Neural crest cell (in vitro differentiated cells): ENCODE measurements around the gene HPGD. TPM values are rescaled to one million over a fixed set of nuclear protein-coding genes. Genes with fewer than 3 reads are reported as not detected.
"Not testable (repeated sequence)": the region's sequence is repeated elsewhere in the genome, so short reads cannot be mapped to it uniquely, and the experiment has no call there.

ENCODE experiments used
- DNase-seq: peaks from one replicate; pipeline ENCODE4 v3.0.0; 2021; ENCODE audit warnings: low read depth, mixed read lengths, low spot score
- H3K27ac Mint-ChIP-seq: one replicate; pipeline ENCODE4 v1.8.0; 2021; ENCODE audit warnings: mild to moderate bottlenecking, mixed read lengths; ENCODE audit not compliant: unreplicated experiment
- H3K27me3 Mint-ChIP-seq: 2 replicates; pipeline ENCODE4 v1.8.0; 2021; ENCODE audit warnings: low read depth, mild to moderate bottlenecking, mixed read lengths
- H3K36me3 Mint-ChIP-seq: 2 replicates; pipeline ENCODE4 v1.8.0; 2021; ENCODE audit warnings: low read depth, mild to moderate bottlenecking, mixed read lengths
- H3K4me1 Mint-ChIP-seq: 2 replicates; pipeline ENCODE4 v1.8.0; 2021; ENCODE audit warnings: mixed read lengths
- H3K4me3 Mint-ChIP-seq: one replicate; pipeline ENCODE4 v1.8.0; 2021; ENCODE audit warnings: mild to moderate bottlenecking, mixed read lengths
- H3K9me3 Mint-ChIP-seq: 2 replicates; pipeline ENCODE4 v1.8.0; 2021; ENCODE audit warnings: mixed read lengths
- total RNA-seq: library from RNA; stranded (reverse); gene quantifications from 2 replicates; pipeline ENCODE4 v1.2.1, GENCODE V29; 2021
- TF ChIP-seq, protein P1 (sequence below): fragments of 200-600 bp; sonication (generic); conservative IDR thresholded peaks from 2 replicates; pipeline ENCODE4 v1.5.0; 2021; ENCODE audit warnings: antibody characterized with exemption, mild to moderate bottlenecking

HPGD gene
- total RNA-seq, 1 donor from 2014 or later, result not detected

DNA sequence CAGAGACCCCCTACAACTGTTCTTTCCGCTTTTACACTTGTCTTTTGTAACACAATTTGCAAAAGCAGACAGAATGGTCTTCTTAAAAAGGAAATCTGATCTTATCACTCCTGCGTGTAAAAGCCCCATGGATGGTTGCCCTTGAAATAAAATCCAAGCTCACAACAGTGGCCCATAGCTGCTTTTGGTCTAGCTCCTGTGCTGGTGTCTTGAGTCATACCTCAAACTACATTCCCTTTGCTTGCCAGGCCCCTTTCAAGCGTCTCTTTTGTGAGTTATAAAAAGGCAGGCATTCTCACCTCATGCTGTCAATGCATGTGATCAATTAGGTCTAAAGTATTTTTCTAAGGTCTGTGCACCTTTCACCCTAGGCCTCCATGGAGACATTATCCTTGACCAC is 27.6 kb downstream of the HPGD start:
- no peaks in the 10 kb centered on the region for H3K27me3 Mint-ChIP-seq
- no peak for DNase-seq
- TF ChIP-seq, protein P1, sequence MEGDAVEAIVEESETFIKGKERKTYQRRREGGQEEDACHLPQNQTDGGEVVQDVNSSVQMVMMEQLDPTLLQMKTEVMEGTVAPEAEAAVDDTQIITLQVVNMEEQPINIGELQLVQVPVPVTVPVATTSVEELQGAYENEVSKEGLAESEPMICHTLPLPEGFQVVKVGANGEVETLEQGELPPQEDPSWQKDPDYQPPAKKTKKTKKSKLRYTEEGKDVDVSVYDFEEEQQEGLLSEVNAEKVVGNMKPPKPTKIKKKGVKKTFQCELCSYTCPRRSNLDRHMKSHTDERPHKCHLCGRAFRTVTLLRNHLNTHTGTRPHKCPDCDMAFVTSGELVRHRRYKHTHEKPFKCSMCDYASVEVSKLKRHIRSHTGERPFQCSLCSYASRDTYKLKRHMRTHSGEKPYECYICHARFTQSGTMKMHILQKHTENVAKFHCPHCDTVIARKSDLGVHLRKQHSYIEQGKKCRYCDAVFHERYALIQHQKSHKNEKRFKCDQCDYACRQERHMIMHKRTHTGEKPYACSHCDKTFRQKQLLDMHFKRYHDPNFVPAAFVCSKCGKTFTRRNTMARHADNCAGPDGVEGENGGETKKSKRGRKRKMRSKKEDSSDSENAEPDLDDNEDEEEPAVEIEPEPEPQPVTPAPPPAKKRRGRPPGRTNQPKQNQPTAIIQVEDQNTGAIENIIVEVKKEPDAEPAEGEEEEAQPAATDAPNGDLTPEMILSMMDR, result no peak
- no peaks in the 10 kb centered on the region for H3K9me3 Mint-ChIP-seq
- H3K36me3 Mint-ChIP-seq, result no peaks in the 10 kb centered on the region
- no peak overlapping the region for H3K27ac Mint-ChIP-seq
- H3K4me1 Mint-ChIP-seq, result peaks cover 3% of the 10 kb centered on the region
- no peak overlapping the region for H3K4me3 Mint-ChIP-seq

DNA sequence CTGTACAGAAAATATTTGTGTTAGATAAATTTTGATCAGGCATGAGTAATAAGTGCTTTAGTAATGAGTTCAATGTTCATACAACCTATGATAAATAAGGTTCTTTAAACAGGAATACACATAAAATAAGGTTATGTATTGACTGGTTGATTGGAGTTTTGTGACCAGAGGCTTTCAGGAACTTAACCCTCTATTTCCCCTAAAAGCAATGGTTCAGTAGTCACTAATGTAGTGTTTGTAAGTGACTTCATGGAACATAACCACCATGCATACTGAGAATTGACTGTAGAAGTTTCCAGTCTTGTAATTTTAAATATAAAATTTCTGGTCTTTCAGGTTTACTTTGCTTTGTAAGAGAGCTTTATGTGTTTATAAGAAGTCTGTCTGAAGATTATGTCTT is 28.1 kb downstream of the HPGD start:
- Mint-ChIP-seq H3K27me3 (no peaks in the 10 kb centered on the region), H3K36me3 (no peaks in the 10 kb centered on the region), H3K4me1 (peaks cover 3% of the 10 kb centered on the region), H3K27ac (no peak overlapping the region), H3K4me3 (no peak overlapping the region), H3K9me3 (no peaks in the 10 kb centered on the region)
- TF ChIP-seq, protein P1, result no peak
- DNase-seq, result no peak

DNA sequence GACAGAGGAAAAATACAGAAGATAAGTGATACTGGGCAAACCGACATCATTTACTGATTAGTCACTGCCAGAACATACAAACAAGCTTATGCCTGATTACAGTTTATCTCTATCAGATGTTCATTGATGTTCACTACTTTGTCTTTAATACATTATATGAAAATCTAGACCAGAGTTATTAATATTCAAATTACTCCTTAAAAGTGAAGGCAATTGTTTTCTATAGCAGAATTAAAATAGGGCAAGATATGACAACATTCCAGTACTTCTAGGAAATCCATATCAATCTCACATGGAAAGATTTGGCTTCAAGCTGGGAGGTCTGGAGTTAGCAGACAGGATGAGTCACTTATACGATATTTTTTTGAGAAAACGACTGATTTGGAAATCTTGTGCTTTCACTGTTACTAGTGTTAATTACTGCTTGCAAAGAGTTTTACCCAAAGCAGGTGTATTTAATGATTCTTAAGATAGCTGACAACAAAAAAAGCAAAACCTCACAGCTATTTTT is 31.8 kb downstream of the HPGD start:
- no peak for DNase-seq
- Mint-ChIP-seq H3K27ac (no peak overlapping the region), H3K9me3 (no peaks in the 10 kb centered on the region), H3K4me3 (no peak overlapping the region), H3K4me1 (peaks cover 3% of the 10 kb centered on the region), H3K27me3 (no peaks in the 10 kb centered on the region), H3K36me3 (no peaks in the 10 kb centered on the region)
- TF ChIP-seq, protein P1, result no peak

DNA sequence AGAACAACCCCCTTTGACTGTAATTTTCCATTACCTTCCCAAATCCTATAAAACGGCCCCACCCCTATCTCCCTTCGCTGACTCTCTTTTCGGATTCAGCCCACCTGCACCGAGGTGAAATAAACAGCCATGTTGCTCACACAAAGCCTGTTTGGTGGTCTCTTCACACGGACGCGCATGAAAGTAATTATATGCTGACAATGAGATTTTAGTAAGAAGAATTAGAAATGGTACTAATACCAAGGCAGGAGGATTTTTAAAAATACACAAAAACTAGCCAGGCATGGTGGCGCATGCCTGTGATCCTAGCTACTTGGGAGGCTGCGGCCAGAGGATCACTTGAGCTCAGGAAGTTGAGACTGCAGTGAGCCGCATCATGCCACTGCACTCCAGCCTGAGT is 33.9 kb downstream of the HPGD start:
- not testable (repeated sequence) for H3K27ac Mint-ChIP-seq, H3K4me1 Mint-ChIP-seq, H3K4me3 Mint-ChIP-seq, H3K27me3 Mint-ChIP-seq, H3K9me3 Mint-ChIP-seq, H3K36me3 Mint-ChIP-seq, DNase-seq

DNA sequence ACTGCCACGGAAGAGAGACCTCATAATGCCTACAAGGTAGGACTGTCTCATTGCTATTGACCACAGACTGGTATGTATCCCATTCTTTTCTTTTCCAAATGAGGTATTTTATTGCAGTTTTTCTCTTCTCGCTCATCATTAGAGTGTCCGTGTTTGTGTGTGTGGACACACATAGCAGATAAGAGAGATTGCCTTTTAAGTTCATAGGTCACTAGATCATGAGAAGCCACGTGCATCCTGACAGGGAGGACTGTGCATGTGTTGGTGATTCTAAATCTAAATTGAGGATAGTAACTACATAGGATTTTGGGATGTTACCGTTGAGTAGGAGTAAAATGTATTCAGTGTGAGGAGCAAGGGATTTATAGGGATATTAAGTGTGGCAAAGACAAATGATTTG is 37.3 kb downstream of the HPGD start:
- Mint-ChIP-seq H3K36me3 (no peaks in the 10 kb centered on the region), H3K4me3 (no peak overlapping the region), H3K9me3 (no peaks in the 10 kb centered on the region), H3K27ac (no peak overlapping the region), H3K27me3 (no peaks in the 10 kb centered on the region), H3K4me1 (no peaks in the 10 kb centered on the region)
- DNase-seq, result no peak
- TF ChIP-seq, protein P1, result no peak

DNA sequence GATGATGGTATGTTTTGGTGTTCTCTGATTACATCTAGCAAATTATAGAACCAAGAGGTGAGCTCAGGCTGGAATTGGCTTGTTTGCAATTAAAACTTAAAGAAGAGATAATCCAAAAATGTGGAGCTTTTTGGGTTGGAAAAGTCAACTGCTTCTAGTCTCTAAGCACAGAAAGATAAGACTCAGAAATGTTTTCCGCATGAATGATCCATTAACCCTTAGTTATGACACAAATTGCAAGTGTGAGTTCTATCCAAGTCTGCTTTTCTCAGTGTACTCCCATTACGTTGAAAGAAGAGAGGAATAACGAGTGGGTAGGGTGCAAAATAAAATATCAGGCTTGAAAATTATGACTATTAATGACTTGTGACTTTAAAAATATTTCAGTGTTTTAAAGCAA is 38.5 kb downstream of the HPGD start:
- Mint-ChIP-seq H3K27ac (no peak overlapping the region), H3K9me3 (no peaks in the 10 kb centered on the region), H3K27me3 (no peaks in the 10 kb centered on the region), H3K36me3 (no peaks in the 10 kb centered on the region), H3K4me1 (no peaks in the 10 kb centered on the region), H3K4me3 (no peak overlapping the region)
- TF ChIP-seq, protein P1, result no peak
- DNase-seq, result no peak
